ENCODE measurements around the gene SYCE3.

DNA sequence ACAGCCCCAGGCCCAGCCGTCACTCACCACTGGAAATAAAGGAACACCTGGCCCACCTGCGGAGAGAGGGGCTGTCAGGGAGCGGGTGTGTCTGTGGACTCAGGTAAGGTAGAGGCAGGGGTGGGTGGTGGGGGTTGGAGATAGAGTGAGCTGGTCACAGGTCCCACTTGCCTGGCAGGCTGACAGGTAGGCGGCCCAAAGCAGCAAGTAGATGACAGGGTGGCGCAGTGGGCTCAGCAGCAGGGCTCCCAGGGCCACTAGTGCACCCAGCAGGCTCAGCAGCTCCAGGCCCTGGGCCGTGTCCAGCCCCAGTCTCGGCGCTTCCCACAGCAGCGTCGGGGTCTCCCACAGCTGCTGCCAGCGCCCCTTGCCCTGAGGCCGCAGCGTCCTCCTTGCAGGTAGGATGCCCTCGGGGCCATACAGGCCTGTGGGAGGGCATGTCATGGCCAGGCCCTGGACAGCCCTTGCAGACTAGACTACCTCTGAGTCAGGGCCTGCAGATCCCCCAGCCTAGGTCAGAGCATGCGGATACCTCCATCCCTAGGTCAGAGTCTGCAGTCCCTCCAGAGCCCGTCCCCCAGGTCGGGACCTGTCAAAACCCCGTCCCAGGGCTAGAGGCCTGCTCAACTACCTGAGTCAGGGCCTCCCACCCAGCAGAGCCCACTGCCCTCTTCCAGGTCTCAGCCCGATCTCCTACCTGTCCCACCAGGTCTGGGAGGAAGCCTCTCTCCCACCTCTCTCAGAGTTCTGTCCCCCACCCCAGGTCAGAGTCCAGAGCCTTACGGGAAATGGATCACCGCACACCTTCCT is 55.9 kb downstream of the SYCE3 start:
- TF ChIP-seq, protein P1, sequence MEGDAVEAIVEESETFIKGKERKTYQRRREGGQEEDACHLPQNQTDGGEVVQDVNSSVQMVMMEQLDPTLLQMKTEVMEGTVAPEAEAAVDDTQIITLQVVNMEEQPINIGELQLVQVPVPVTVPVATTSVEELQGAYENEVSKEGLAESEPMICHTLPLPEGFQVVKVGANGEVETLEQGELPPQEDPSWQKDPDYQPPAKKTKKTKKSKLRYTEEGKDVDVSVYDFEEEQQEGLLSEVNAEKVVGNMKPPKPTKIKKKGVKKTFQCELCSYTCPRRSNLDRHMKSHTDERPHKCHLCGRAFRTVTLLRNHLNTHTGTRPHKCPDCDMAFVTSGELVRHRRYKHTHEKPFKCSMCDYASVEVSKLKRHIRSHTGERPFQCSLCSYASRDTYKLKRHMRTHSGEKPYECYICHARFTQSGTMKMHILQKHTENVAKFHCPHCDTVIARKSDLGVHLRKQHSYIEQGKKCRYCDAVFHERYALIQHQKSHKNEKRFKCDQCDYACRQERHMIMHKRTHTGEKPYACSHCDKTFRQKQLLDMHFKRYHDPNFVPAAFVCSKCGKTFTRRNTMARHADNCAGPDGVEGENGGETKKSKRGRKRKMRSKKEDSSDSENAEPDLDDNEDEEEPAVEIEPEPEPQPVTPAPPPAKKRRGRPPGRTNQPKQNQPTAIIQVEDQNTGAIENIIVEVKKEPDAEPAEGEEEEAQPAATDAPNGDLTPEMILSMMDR (conservative IDR thresholded peaks at IDR 0.05; ENCODE audit: low read depth, low read length): no peak
- no peak for TF ChIP-seq EZH2 (IDR thresholded peaks at IDR 0.05; ENCODE audit: borderline replicate concordance, low read depth, low read length, poor library complexity, severe bottlenecking)
